Heart left ventricle (tissue), 13 donors: Measurements from ENCODE around the gene ADAMTS5.

Experiments
- POLR2A ChIP-seq, 2 donors: fragments of 450-650 bp; IDR thresholded peaks; one replicate each; pipeline ENCODE4 v1.6.1; 2017; ENCODE audit warnings: antibody characterized with exemption in 2 of 2, mild to moderate bottlenecking in 2 of 2, moderate library complexity in 2 of 2
- TF ChIP-seq, protein P1 (sequence below), 12 donors: fragments of 200-600 bp; sonication (generic) in 4 of 12; IDR thresholded peaks; one replicate each; pipeline versions ENCODE4 v1.5.0 to v1.8.0; 2018 to 2022; ENCODE audit warnings: antibody characterized with exemption in 12 of 12, mild to moderate bottlenecking in 5 of 12
- donor health status: ischemic (EF 13 %, LVEDD 7.1; RV severe dilation, severe dysfunction).
- donor health status: DM: no; HTN: yes; CAD: no.
- donor health status: DM: no; HTN: no; CAD: no.
- donor health status: ischemic (EF 25% LVEDD 6.9; RV normal size, moderate dysfunction).
- donor health status: ischemic (EF 25% LVEDD 5.7; RV mildly dilated, moderate dysfunction).
- donor health status: ischemic (EF 35%, LVEDD 5.7; RV mildly dilated, moderate dysfunction).
- donor health status: nonischemic (EF 11% LVEDD 7.7; RV severe dilation, severe dysfunction).
- donor health status: DM: yes; HTN: yes; CAD: no.
- donor health status: PGD.
- donor health status: ischemic (EF 29% LVEDD 5.4; RV normal size, mild dysfunction).
- donor health status: nonischemic (EF 23%, LVEDD 6.1; RV moderate dilation, normal function).

GRCh38 chr21:26962621-26963181, 4.2 kb downstream of the ADAMTS5 start:
- no peak for TF ChIP-seq POLR2A (IDR thresholded peaks at IDR 0.05)
- TF ChIP-seq, protein P1, sequence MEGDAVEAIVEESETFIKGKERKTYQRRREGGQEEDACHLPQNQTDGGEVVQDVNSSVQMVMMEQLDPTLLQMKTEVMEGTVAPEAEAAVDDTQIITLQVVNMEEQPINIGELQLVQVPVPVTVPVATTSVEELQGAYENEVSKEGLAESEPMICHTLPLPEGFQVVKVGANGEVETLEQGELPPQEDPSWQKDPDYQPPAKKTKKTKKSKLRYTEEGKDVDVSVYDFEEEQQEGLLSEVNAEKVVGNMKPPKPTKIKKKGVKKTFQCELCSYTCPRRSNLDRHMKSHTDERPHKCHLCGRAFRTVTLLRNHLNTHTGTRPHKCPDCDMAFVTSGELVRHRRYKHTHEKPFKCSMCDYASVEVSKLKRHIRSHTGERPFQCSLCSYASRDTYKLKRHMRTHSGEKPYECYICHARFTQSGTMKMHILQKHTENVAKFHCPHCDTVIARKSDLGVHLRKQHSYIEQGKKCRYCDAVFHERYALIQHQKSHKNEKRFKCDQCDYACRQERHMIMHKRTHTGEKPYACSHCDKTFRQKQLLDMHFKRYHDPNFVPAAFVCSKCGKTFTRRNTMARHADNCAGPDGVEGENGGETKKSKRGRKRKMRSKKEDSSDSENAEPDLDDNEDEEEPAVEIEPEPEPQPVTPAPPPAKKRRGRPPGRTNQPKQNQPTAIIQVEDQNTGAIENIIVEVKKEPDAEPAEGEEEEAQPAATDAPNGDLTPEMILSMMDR (IDR thresholded peaks at IDR 0.05): no peak
